Measurements from ENCODE around the gene CDH23.

CDH23 gene

GRCh38 chr10:71740069-71740653, 343.4 kb downstream of the CDH23 start:
- no peak for DNase-seq (ENCODE audit: low spot score)

GRCh38 chr10:71741029-71741428, 344.3 kb downstream of the CDH23 start:
- DNase-seq (ENCODE audit: low spot score) = no peak

GRCh38 chr10:71741671-71742070, 345.0 kb downstream of the CDH23 start:
- DNase-seq (ENCODE audit: low spot score) = no peak

GRCh38 chr10:71742301-71743088, 345.8 kb downstream of the CDH23 start:
- no peak for DNase-seq (ENCODE audit: low spot score)

- no peak for DNase-seq (ENCODE audit: low spot score)
Observed at GRCh38 chr10:71743089-71743838, 346.5 kb downstream of the CDH23 start.

GRCh38 chr10:71743866-71744265, 347.1 kb downstream of the CDH23 start:
- no peak for DNase-seq (ENCODE audit: low spot score)

GRCh38 chr10:71744897-71745663, 348.4 kb downstream of the CDH23 start:
- DNase-seq (ENCODE audit: low spot score) = no peak

- no peak for DNase-seq (ENCODE audit: low spot score)
Observed at GRCh38 chr10:71745664-71746250, 349.0 kb downstream of the CDH23 start.

- no peak for DNase-seq (ENCODE audit: low spot score)
Observed at GRCh38 chr10:71746344-71747037, 349.8 kb downstream of the CDH23 start.

GRCh38 chr10:71747039-71747531, 350.4 kb downstream of the CDH23 start:
- no peak for DNase-seq (ENCODE audit: low spot score)

GRCh38 chr10:71747551-71748523, 351.1 kb downstream of the CDH23 start:
- no peak for DNase-seq (ENCODE audit: low spot score)

- DNase-seq (ENCODE audit: low spot score) = no peak
Observed at GRCh38 chr10:71748671-71749191, 352.0 kb downstream of the CDH23 start.

- no peak for DNase-seq (ENCODE audit: low spot score)
Observed at GRCh38 chr10:71749396-71749795, 352.7 kb downstream of the CDH23 start.

- no peak for DNase-seq (ENCODE audit: low spot score)
Observed at GRCh38 chr10:71750124-71750841, 353.6 kb downstream of the CDH23 start.

GRCh38 chr10:71750986-71751385, 354.3 kb downstream of the CDH23 start:
- no peak for DNase-seq (ENCODE audit: low spot score)

GRCh38 chr10:71751515-71752224, 354.9 kb downstream of the CDH23 start:
- no peak for DNase-seq (ENCODE audit: low spot score)

- DNase-seq (ENCODE audit: low spot score) = no peak
Observed at GRCh38 chr10:71752391-71753090, 355.8 kb downstream of the CDH23 start.
